Breast epithelium (tissue), 3 donors: ENCODE data around the gene MYOF.

ENCODE experiments used
- POLR2AphosphoS5 ChIP-seq, 3 donors: sonication (generic); formaldehyde crosslinking; IDR thresholded peaks; one replicate each; pipeline ENCODE4 v1.6.1; 2017; ENCODE audit warnings: antibody characterized with exemption in 3 of 3
- TF ChIP-seq, protein P1 (sequence below), 3 donors: fragments of 450-650 bp; IDR thresholded peaks; one replicate each; pipeline ENCODE4 v1.5.1; 2016 to 2017; ENCODE audit warnings: antibody characterized with exemption in 3 of 3, mild to moderate bottlenecking in 3 of 3, moderate library complexity in 3 of 3

DNA sequence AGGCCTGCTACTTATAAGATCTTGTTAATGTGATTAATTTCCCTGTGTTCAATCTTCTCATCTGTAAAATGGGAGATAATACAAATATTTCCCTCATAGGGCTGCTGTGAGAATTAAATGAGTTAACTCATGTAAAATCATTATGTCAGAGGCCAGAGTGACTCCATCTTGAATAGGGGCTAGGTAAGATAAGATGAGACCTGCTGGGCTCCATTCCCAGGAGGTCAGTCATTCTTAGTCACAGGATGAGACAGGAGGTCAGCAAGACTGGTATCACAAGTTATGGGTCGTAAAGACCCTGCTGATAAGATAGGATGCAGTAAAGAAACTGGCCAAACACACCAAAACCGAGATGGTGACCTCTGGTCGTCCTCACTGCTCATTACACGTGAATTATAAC lies 207.7 kb downstream of the MYOF start:
- TF ChIP-seq, protein P1, sequence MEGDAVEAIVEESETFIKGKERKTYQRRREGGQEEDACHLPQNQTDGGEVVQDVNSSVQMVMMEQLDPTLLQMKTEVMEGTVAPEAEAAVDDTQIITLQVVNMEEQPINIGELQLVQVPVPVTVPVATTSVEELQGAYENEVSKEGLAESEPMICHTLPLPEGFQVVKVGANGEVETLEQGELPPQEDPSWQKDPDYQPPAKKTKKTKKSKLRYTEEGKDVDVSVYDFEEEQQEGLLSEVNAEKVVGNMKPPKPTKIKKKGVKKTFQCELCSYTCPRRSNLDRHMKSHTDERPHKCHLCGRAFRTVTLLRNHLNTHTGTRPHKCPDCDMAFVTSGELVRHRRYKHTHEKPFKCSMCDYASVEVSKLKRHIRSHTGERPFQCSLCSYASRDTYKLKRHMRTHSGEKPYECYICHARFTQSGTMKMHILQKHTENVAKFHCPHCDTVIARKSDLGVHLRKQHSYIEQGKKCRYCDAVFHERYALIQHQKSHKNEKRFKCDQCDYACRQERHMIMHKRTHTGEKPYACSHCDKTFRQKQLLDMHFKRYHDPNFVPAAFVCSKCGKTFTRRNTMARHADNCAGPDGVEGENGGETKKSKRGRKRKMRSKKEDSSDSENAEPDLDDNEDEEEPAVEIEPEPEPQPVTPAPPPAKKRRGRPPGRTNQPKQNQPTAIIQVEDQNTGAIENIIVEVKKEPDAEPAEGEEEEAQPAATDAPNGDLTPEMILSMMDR (IDR thresholded peaks at IDR 0.05): no peak
- no peak for TF ChIP-seq POLR2AphosphoS5 (IDR thresholded peaks at IDR 0.05)
